K562 (cell line): ENCODE measurements around the gene AKT2. TPM values are rescaled to one million over a fixed set of nuclear protein-coding genes. Genes with fewer than 3 reads are reported as not detected.

Experiments used
- ATF4 ChIP-seq: fragments of 450-650 bp; formaldehyde crosslinking; IDR thresholded peaks from 2 replicates; pipeline ENCODE4 v1.4.0; 2022; ENCODE audit warnings: mild to moderate bottlenecking, moderate library complexity
- DDX20 ChIP-seq: fragments of 450-650 bp; IDR thresholded peaks from 2 replicates; pipeline ENCODE4 v1.6.1; 2016; ENCODE audit warnings: missing genetic modification characterization, low read depth, mild to moderate bottlenecking, missing compliant biosample characterization, moderate library complexity
- FOS ChIP-seq: IDR thresholded peaks from 3 replicates; pipeline ENCODE4 v1.6.1; 2011; ENCODE audit not compliant: insufficient read length; ENCODE audit errors: extremely low read depth
- ILF3 ChIP-seq: fragments of 450-650 bp; IDR thresholded peaks from 2 replicates; pipeline ENCODE4 v1.6.1; 2018; ENCODE audit warnings: antibody characterized with exemption, mild to moderate bottlenecking, moderate library complexity, borderline replicate concordance
- NCOA6 ChIP-seq: fragments of 450-650 bp; IDR thresholded peaks from 2 replicates; pipeline ENCODE4 v1.6.1; 2017; ENCODE audit warnings: mild to moderate bottlenecking
- NKRF ChIP-seq: fragments of 450-650 bp; IDR thresholded peaks from 2 replicates; pipeline ENCODE4 v1.6.1; 2016; ENCODE audit warnings: borderline replicate concordance
- PML ChIP-seq: IDR thresholded peaks from 2 replicates; pipeline ENCODE4 v1.6.1; 2012; ENCODE audit warnings: low read length, inconsistent platforms
- RCOR1 ChIP-seq, 2 experiments: IDR thresholded peaks; 2 replicates each; pipeline ENCODE4 v1.6.1; 2012; ENCODE audit warnings: low read depth in 2 of 2, low read length in 2 of 2, borderline replicate concordance in 1 of 2, improper control_type of control experiment in 1 of 2
- SMARCE1 ChIP-seq: fragments of 450-650 bp; IDR thresholded peaks from 2 replicates; pipeline ENCODE4 v1.7.1; 2016; ENCODE audit warnings: mild to moderate bottlenecking
- SPI1 ChIP-seq: IDR thresholded peaks from 2 replicates; pipeline ENCODE4 v1.6.1; 2011; ENCODE audit warnings: low read depth, low read length, control low read depth, borderline replicate concordance
- TFE3 ChIP-seq: fragments of 450-650 bp; formaldehyde crosslinking; IDR thresholded peaks from 2 replicates; pipeline ENCODE4 v1.4.0; 2020; ENCODE audit warnings: mild to moderate bottlenecking, mixed read lengths
- ZEB2 ChIP-seq: fragments of 450-650 bp; IDR thresholded peaks from 2 replicates; pipeline ENCODE4 v1.6.1; 2016
- ZKSCAN3 ChIP-seq: fragments of 250-450 bp; sonication (Bioruptor Pico); IDR thresholded peaks from 2 replicates; pipeline ENCODE4 v1.4.0; 2020
- ZNF589 ChIP-seq: fragments of 200-800 bp; sonication (Bioruptor generic); IDR thresholded peaks from 2 replicates; pipeline ENCODE4 v1.6.1; 2016; ENCODE audit warnings: low read depth, missing genetic modification characterization, missing compliant biosample characterization
- polyA plus RNA-seq, 8 experiments: library from polyadenylated mRNA; depleted of rRNA in 4 of 8; stranded (reverse) in 5 of 8; unstranded in 3 of 8; fragments of >200 nt; fragmentation: Nextera tagmentation in 2 of 8; fragmentation: Illumina TruSeq in 1 of 8; extraction: Ambion mirVana in 2 of 8; extraction: Trizol in 1 of 8; gene quantifications; 2 replicates each; pipeline versions ENCODE4 v1.2.1 to v1.2.3, GENCODE V29; 2011 to 2014; ENCODE audit warnings: inconsistent platforms in 1 of 8, missing spikeins in 1 of 8
- total RNA-seq, 7 experiments: library from RNA; depleted of rRNA in 6 of 7; stranded (reverse); fragments of >200 nt in 6 of 7; fragmentation: Illumina TruSeq in 2 of 7; extraction: Trizol in 2 of 7; gene quantifications; 2 replicates each; pipeline versions ENCODE4 v1.2.1 to v1.2.3, GENCODE V29; 2011 to 2021; ENCODE audit warnings: low replicate concordance in 1 of 7
- TF ChIP-seq, protein P1 (sequence below): fragments of 450-650 bp; IDR thresholded peaks from 2 replicates; pipeline ENCODE4 v1.6.1; 2016; ENCODE audit warnings: missing biosample characterization, missing genetic modification characterization
- TF ChIP-seq, protein P2 (sequence below): sonication (generic); formaldehyde crosslinking; IDR thresholded peaks from 2 replicates; pipeline ENCODE4 v1.8.0; 2022; ENCODE audit warnings: mild to moderate bottlenecking, missing genetic modification reagents
- TF ChIP-seq, protein P3 (sequence below), 3 experiments: IDR thresholded peaks in 2 of 3; conservative IDR thresholded peaks in 1 of 3; 2 replicates each; pipeline ENCODE4 v1.5.1; 2011 to 2012; ENCODE audit warnings: low read length in 3 of 3, mild to moderate bottlenecking in 3 of 3, control low read depth in 2 of 3, improper control_type of control experiment in 1 of 3, inconsistent platforms in 1 of 3, low read depth in 1 of 3, mixed read lengths in 1 of 3, moderate library complexity in 1 of 3; ENCODE audit not compliant: insufficient read depth in 2 of 3

AKT2 gene
- total and polyA plus RNA-seq, 9 of the 15 experiments (the other 6 are each of a cell fraction or from before 2014, with no cell fraction given): 1.1 to 132 (median 67.7) TPM

DNA sequence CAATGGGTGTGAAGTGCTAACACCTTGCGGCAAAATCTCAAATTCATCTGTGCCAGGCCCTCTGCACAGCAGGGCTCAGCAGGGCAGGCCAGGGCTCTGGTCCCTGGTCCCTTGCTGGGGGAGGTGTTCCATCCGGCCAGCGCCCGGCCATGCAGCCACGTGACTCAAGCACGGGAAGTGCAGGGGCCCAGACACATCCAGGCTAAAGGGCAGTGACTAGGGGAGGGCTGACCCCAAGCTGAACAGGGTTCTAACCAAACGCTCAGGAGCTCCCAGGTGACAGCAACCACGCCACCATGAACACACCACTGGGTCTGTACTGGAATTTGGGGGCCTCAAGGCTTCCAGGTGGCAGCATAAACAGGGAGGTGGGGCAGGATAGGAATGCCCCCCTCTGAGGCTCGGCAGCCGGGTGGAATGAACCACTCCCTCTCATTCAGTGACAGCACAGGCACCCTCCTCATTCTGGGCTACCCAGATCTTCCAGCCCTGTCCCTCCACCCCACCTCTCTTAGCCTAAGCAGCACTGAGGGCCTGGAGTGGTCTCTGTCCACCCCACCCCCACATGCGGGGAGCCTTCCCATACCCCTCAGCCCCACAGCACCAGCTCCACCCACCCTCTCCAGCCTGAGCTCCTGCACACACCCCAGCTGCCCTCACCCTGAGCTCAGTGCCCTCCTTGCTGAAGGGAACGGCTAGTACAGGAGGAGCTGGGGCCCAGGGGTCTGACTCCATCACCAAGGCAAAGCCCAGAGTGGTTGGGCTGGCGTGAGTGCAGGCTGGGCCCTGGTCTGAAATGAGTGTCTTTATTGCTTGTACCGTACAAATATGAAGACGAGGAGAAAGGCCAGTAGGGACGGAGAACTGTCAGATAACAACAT lies 53.4 kb downstream of the AKT2 start (continued):
- TF ChIP-seq, protein P1, sequence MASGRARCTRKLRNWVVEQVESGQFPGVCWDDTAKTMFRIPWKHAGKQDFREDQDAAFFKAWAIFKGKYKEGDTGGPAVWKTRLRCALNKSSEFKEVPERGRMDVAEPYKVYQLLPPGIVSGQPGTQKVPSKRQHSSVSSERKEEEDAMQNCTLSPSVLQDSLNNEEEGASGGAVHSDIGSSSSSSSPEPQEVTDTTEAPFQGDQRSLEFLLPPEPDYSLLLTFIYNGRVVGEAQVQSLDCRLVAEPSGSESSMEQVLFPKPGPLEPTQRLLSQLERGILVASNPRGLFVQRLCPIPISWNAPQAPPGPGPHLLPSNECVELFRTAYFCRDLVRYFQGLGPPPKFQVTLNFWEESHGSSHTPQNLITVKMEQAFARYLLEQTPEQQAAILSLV (tag): no peak
- TF ChIP-seq ZNF589 (CRISPR knock-in tag) (no peak), ATF4 (CRISPR knock-in tag) (no peak), DDX20 (tag) (no peak), ZEB2 (no peak), TFE3 (CRISPR knock-in tag) (peak; percentile 89), RCOR1 (IDR thresholded peaks at IDR 0.05; ENCODE audit: borderline replicate concordance in 1 of 2, low read depth in 2 of 2, low read length in 2 of 2) (peak in 1 of 2 experiments; percentile 66; a peak in 1 of 4 replicates), PML (no peak), ZKSCAN3 (CRISPR knock-in tag) (no peak), SPI1 (peak; percentile 57; the same call in 1 of the 2 replicates), FOS (no peak), NKRF (peak; percentile 56; the same call in 1 of the 2 replicates), NCOA6 (no peak), ILF3 (no peak), SMARCE1 (no peak)
- TF ChIP-seq, protein P2, sequence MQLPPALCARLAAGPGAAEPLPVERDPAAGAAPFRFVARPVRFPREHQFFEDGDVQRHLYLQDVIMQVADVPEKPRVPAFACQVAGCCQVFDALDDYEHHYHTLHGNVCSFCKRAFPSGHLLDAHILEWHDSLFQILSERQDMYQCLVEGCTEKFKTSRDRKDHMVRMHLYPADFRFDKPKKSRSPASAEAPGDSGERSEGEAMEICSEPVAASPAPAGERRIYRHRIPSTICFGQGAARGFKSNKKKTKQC: 0 out of 2 replicates have a peak, but pooled peaks have one; percentile 33
- TF ChIP-seq, protein P3, sequence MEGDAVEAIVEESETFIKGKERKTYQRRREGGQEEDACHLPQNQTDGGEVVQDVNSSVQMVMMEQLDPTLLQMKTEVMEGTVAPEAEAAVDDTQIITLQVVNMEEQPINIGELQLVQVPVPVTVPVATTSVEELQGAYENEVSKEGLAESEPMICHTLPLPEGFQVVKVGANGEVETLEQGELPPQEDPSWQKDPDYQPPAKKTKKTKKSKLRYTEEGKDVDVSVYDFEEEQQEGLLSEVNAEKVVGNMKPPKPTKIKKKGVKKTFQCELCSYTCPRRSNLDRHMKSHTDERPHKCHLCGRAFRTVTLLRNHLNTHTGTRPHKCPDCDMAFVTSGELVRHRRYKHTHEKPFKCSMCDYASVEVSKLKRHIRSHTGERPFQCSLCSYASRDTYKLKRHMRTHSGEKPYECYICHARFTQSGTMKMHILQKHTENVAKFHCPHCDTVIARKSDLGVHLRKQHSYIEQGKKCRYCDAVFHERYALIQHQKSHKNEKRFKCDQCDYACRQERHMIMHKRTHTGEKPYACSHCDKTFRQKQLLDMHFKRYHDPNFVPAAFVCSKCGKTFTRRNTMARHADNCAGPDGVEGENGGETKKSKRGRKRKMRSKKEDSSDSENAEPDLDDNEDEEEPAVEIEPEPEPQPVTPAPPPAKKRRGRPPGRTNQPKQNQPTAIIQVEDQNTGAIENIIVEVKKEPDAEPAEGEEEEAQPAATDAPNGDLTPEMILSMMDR (IDR thresholded peaks at IDR 0.05 in 2 of 3, conservative IDR thresholded peaks at IDR 0.05 in 1 of 3; ENCODE audit: insufficient read depth in 2 of 3, low read depth in 1 of 3, low read length in 3 of 3): no peak
